HCT116 (cell line): ENCODE data around the gene KLF11. TPM values are rescaled to one million over a fixed set of nuclear protein-coding genes. Genes with fewer than 3 reads are reported as not detected.
"Not testable (repeated sequence)": the region's sequence is repeated elsewhere in the genome, so short reads cannot be mapped to it uniquely, and the experiment has no call there.

Experiments
- ATAC-seq: fragments of 200-7000 bp; cut with Tn5 transposase; 2 replicates; pipeline ENCODE4 v1.9.1; 2020; ENCODE audit warnings: mild to moderate bottlenecking, moderate library complexity
- BruUV-seq: library from RNA; stranded (reverse); fragments of 400-500 nt; replicated peaks from 2 replicates; lab custom pipeline; 2021; lab: Mats Ljungman, UMichigan
- CTCF ChIA-PET: fragments of 300-600 bp; sonication (Branson Sonifier 250); formaldehyde crosslinking; loops from one replicate; lab custom pipeline; 2021; ENCODE audit warnings: antibody characterized with exemption; lab: Charles Lee
- POLR2A ChIA-PET: fragments of 300-600, 350-600 bp; sonication (Branson Sonifier 250); formaldehyde crosslinking; loops from one replicate; lab custom pipeline; 2021; ENCODE audit warnings: antibody characterized with exemption; lab: Charles Lee
- RAD21 ChIA-PET, 2 experiments: fragments of 300-600 bp; sonication (Branson Sonifier 250); formaldehyde crosslinking; loops; one replicate each; lab custom pipeline; 2023; ENCODE audit warnings: low total read pairs in 2 of 2; ENCODE audit not compliant: uncharacterized antibody in 2 of 2, unreplicated experiment in 2 of 2, low non-redundant PET in 1 of 2; lab: Charles Lee
- DNase-seq: peaks from one replicate; pipeline ENCODE4 v3.0.0-alpha.2; 2010; ENCODE audit warnings: low read depth, low spot score
- H2AFZ ChIP-seq: fragments of 200-600 bp; shearing (Covaris generic), sonication (generic); 2 replicates; pipeline ENCODE4 v1.6.1; 2017; ENCODE audit warnings: low read depth, mixed run types, mixed read lengths, antibody characterized with exemption, low read length; ENCODE audit not compliant: poor library complexity, severe bottlenecking
- H3K27ac ChIP-seq: 2 replicates; pipeline ENCODE4 v1.5.1; 2012; ENCODE audit warnings: low read depth, low read length
- H3K27me3 ChIP-seq: fragments of 200-600 bp; sonication (generic); 2 replicates; pipeline ENCODE4 v1.6.1; 2016; ENCODE audit warnings: mixed run types, low read length, mixed read lengths; ENCODE audit not compliant: insufficient read depth
- H3K36me3 ChIP-seq, 2 experiments: fragments of 200-500 bp in 1 of 2; fragments of 200-600 bp in 1 of 2; sonication (Bioruptor generic) in 1 of 2; sonication (generic) in 1 of 2; 2 replicates each; pipeline versions ENCODE4 v1.5.1 to v1.6.1; 2014 to 2016; ENCODE audit warnings: low read length in 2 of 2, inconsistent platforms in 1 of 2, mixed read lengths in 1 of 2, mixed run types in 1 of 2; ENCODE audit not compliant: insufficient read depth in 2 of 2, control insufficient read depth in 1 of 2
- H3K4me1 ChIP-seq, 2 experiments: fragments of 200-600 bp in 1 of 2; sonication (generic) in 1 of 2; 2 replicates each; pipeline versions ENCODE4 v1.5.1 to v1.6.1; 2012 to 2017; ENCODE audit warnings: low read length in 2 of 2, inconsistent platforms in 1 of 2, mild to moderate bottlenecking in 1 of 2, mixed read lengths in 1 of 2, mixed run types in 1 of 2, moderate library complexity in 1 of 2; ENCODE audit not compliant: insufficient read depth in 2 of 2, control insufficient read depth in 1 of 2
- H3K4me2 ChIP-seq: fragments of 200-600 bp; sonication (generic); 2 replicates; pipeline ENCODE4 v1.6.1; 2017; ENCODE audit warnings: mixed run types, low read length, mixed read lengths
- H3K4me3 ChIP-seq, 2 experiments: fragments of 200-600 bp in 1 of 2; sonication (generic) in 1 of 2; replicated peaks in 1 of 2; 2 replicates each; pipeline ENCODE4 v1.5.1; 2011 to 2016; ENCODE audit warnings: low read length in 2 of 2, control low read depth in 1 of 2, low read depth in 1 of 2, mild to moderate bottlenecking in 1 of 2, mixed read lengths in 1 of 2, mixed run types in 1 of 2
- H3K79me2 ChIP-seq: fragments of 200-600 bp; sonication (generic); 2 replicates; pipeline ENCODE4 v1.6.1; 2017; ENCODE audit warnings: mild to moderate bottlenecking, mixed run types, low read length, moderate library complexity, mixed read lengths; ENCODE audit not compliant: insufficient read depth
- H3K9ac ChIP-seq: fragments of 200-600 bp; sonication (generic); 2 replicates; pipeline ENCODE4 v1.6.1; 2016; ENCODE audit warnings: low read length, mixed read lengths
- H3K9me2 ChIP-seq: fragments of 200-600 bp; sonication (generic), shearing (Covaris generic); 2 replicates; pipeline ENCODE4 v1.6.1; 2017; ENCODE audit warnings: mixed run types, mild to moderate bottlenecking, moderate library complexity; ENCODE audit not compliant: insufficient read depth
- H3K9me3 ChIP-seq, 2 experiments: fragments of 200-500 bp in 1 of 2; fragments of 200-600 bp in 1 of 2; sonication (Bioruptor generic) in 1 of 2; sonication (generic) in 1 of 2; 2 replicates each; pipeline ENCODE4 v1.6.1; 2014 to 2017; ENCODE audit warnings: low read length in 2 of 2, mixed read lengths in 2 of 2, inconsistent platforms in 1 of 2, low read depth in 1 of 2, mild to moderate bottlenecking in 1 of 2, mixed run types in 1 of 2, moderate library complexity in 1 of 2; ENCODE audit not compliant: control insufficient read depth in 1 of 2, insufficient read depth in 1 of 2
- H4K20me1 ChIP-seq: fragments of 200-600 bp; sonication (generic), shearing (Covaris generic); 2 replicates; pipeline ENCODE4 v1.6.1; 2017; ENCODE audit warnings: mixed run types, mild to moderate bottlenecking, moderate library complexity; ENCODE audit not compliant: insufficient read depth
- EGR1 ChIP-seq: IDR thresholded peaks from 2 replicates; pipeline ENCODE4 v1.6.1; 2012; ENCODE audit warnings: low read depth
- POLR2AphosphoS5 ChIP-seq: IDR thresholded peaks from 2 replicates; pipeline ENCODE4 v1.6.1; 2011; ENCODE audit warnings: mild to moderate bottlenecking, low read depth, low read length, moderate library complexity
- intact Hi-C: fragments of 100-400 bp; cut with micrococcal nuclease; formaldehyde crosslinking; loops from 2 replicates; pipeline ENCODE4 v1.10.0; 2022
- total RNA-seq: library from RNA; stranded (reverse); gene quantifications from one replicate; pipeline ENCODE4 v1.2.1, GENCODE V29; 2021; ENCODE audit not compliant: unreplicated experiment

KLF11 gene
- total RNA-seq, 1 experiment from 2014 or later = 9.0 TPM

GRCh38 chr2:10091182-10091888, 48.0 kb downstream of the KLF11 start:
- POLR2A ChIA-PET = interaction anchor here (1.1 kb wide), 1 partner anchor 357 kb away, joined by 5 read pairs; the partner anchor contains the start of gene ODC1
- CTCF ChIA-PET = no interaction called here
- Histone ChIP-seq H3K9ac (no peak overlapping the region), H3K9me3 (no peaks in the 10 kb centered on the region), H3K79me2 (no peaks in the 10 kb centered on the region), H3K9me2 (no peaks in the 10 kb centered on the region), H3K4me1 (peaks cover 0 to 4% of the 10 kb centered on the region in 2 experiments; a peak in 1 of 4 replicates), H3K27me3 (no peaks in the 10 kb centered on the region), H3K36me3 (no peaks in the 10 kb centered on the region), H2AFZ (no peak overlapping the region), H3K27ac (no peak overlapping the region), H4K20me1 (no peaks in the 10 kb centered on the region), H3K4me3 (no peak overlapping the region), H3K4me2 (no peak overlapping the region)
- DNase-seq (no peak), ATAC-seq (no peak)
- RAD21 ChIA-PET = no interaction called here
- intact Hi-C loops = no loop called here
- no TSS peak for BruUV-seq
- TF ChIP-seq POLR2AphosphoS5 (no peak), EGR1 (no peak)

DNA sequence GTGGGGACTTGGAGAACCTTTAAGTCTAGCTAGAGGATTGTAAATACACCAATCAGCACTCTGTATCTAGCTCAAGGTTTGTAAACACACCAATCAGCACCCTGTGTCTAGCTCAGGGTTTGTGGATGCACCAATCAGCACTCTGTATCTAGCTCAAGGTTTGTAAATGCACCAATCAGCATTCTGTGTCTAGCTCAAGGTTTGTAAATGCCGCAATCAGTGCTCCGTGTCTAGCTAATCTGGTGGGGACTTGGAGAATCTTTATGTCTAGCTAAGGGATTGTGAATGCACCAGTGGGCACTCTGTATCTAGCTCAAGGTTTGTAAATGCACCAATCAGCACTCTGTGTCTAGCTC, 48.5 kb downstream of the KLF11 start:
- POLR2A ChIA-PET, H3K9ac ChIP-seq, H3K4me2 ChIP-seq, H3K36me3 ChIP-seq, H3K9me2 ChIP-seq, ATAC-seq, BruUV-seq, H3K4me3 ChIP-seq, H4K20me1 ChIP-seq, DNase-seq, RAD21 ChIA-PET, intact Hi-C loops, H3K27ac ChIP-seq, H3K27me3 ChIP-seq, H3K79me2 ChIP-seq, H2AFZ ChIP-seq, H3K9me3 ChIP-seq, H3K4me1 ChIP-seq: not testable (repeated sequence)
- CTCF ChIA-PET = interaction anchor here (1.2 kb wide), 1 partner anchor 12 kb away, joined by 3 read pairs; the partner anchor contains the start of gene CYS1
